GM18861 (cell line): Measurements from ENCODE around the gene SEC31B.

Experiments used
- ATAC-seq: cut with Tn5 transposase; IDR thresholded peaks from one replicate; pipeline ENCODE4 v1.9.1; 2021; ENCODE audit not compliant: unreplicated experiment

The SEC31B gene

GRCh38 chr10:100528921-100529474, 9.3 kb upstream of the SEC31B start:
- ATAC-seq = no peak

DNA sequence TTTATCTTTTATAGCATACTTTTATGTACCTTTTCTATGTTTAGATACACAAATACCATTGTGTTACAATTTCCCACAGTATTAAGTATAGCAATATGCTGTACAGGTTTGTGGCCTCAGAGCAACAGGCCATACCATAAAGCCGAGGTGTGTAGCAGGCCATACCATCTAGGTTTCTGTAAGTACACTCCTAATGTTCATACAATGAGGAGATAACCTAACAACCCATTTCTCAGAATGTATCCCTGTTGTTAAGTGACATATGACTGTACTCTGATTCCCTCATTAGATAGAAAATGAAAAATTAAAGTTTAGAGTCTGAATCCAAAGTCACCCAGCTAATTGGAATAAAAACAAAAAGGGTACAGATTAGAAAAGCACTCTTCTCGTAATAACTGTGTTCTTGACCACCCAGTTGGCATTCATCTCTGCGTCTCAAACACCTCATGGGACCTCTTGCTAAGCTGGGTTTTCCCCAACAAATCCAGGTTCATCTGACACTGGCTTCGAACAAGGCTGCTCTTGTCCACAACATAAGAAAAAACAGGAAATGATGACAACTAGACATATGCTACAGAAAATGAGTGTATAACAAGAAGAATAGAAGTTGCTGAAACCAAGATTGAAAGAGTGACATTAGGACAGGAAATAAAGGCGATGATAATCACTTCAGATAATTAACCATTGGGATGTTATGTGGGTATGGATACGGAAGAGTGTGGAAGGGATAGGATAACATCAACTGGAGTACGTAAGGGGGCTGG, 8.6 kb upstream of the SEC31B start:
- ATAC-seq = no peak

- ATAC-seq = no peak
These were observed 5.0 kb upstream of the SEC31B start for GRCh38 chr10:100524638-100525037.

GRCh38 chr10:100524206-100524605, 4.5 kb upstream of the SEC31B start:
- no peak for ATAC-seq

GRCh38 chr10:100522945-100523344, 3.3 kb upstream of the SEC31B start:
- no peak for ATAC-seq

DNA sequence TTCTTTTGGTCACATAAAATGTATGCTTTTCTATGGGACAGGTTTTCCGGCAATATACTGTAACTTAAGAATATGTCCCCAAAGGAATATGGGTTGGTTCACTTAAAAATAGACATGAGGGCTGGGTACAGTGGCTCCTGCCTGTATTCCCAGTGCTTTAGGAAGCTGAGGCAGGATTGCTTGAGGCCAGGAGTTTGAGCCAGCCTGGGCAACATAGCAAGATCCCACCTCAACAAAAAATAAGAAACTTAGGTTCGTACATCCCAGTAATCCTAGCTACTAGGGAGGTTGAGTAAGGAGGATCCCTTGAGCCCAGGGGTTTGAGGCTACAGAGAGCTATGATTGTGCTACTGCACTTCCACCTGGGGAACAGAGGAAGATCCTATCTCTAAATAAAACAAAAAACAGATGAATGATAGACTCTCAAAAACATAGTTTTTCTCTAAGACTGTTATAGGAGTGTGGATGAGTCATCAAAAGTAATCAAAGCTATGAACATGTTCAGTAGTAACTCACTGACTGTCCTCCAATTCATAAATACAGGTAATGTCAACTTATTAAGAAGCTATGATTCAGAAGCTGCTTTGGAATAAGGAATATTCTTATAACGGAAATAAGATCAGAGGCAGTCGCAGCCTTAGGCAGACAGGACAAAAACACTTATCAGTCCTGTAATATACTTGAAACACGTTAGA, 2.6 kb upstream of the SEC31B start:
- ATAC-seq = no peak

DNA sequence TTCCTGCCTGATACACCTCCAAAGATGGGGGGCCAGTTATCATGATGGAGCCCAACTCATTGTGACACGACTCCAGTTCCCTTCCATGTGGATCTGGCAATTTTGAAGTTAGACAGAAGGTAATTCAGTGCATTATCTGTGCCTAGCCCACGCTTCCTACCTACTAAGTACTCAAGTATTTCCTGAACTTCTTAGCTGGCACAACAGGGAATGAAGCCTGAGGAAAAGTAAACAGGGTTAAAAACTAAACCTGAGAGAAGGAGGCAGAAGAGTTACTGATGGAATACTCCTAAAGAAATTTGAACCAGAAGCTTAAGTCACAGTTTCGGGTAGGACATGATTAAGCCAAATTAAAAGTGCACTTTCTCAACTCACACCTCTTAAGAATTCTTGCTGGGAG, 1.1 kb upstream of the SEC31B start:
- no peak for ATAC-seq

- no peak for ATAC-seq
These were observed 860 bp downstream of the SEC31B start for GRCh38 chr10:100518761-100519241.

DNA sequence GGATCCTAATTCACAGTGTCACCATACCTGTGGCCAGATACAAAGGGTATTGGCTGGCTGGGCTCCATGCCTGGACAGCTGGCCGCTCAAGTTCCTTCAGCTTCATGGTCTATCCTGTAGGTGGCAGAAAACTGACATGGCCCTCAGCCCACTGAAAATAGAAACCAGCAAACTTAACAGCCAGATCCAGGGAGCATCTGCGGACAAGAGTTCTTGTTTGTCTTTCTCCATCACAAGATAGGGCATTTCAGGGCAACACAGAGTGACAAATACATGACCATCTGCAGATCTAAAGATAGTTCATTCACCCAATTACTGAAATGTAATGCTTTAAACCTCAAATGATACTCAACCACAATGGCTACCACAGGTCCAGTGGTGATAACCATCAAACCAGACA, 2.8 kb downstream of the SEC31B start:
- no peak for ATAC-seq

DNA sequence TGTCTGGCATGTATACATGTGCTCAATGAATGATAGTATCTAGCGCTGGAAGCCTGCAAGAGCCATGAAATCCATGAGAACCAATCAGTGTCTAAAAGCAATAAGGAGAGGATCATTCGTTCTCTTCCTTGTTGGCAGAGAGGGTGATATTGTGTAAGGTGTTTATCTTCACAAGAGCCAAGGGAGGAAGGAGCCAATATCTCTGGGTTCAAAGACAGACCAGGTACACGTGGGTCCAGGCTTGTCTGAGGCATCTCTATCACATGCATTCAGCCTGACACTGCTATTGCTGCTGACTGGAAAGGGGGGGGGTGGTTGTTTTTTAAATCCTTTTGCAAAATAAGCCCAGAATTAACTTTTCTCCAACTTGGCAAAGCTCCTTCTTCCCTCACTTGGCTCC, 4.0 kb downstream of the SEC31B start:
- no peak for ATAC-seq

DNA sequence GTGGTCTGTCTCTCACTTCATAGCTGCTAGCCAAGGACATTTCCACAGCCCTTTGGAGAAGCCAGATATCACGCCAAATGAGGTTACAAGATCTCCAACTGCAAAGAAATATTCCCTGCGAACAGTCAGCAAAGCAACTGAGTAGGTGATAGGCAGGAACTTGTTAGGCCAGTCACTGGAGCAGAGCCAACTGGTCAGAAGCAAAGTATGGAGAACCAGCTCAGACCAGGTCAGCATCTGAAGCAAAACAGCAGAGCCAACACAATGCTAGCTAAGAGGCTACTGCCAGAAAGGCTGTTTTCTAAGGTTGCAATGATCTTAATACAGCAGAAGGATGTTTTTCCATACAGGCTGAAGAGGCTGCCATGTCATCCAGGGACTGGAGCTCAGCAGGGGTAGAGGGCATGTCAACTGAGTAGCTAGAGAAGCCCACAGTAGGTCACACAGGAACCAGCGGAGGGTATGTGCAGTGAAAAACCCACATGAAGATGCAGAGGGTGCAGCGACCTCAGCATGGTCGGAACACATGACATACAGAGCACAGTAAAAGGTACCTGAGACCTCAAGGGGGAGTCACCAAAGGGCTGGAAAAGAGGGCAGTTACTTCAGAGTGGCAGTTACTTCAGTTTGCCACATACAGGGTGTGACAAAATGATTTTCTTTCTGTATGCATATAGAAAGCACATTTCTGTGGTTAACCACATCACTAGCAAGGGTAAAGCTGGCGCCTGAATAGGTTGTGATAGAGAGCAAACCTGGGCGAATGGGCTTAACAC, 8.9 kb downstream of the SEC31B start:
- ATAC-seq = peak; percentile 65

GRCh38 chr10:100509241-100509840, 10.3 kb downstream of the SEC31B start:
- no peak for ATAC-seq

- ATAC-seq = no peak
These were observed 10.9 kb downstream of the SEC31B start for GRCh38 chr10:100508691-100509150.

- no peak for ATAC-seq
These were observed 11.4 kb downstream of the SEC31B start for GRCh38 chr10:100508266-100508665.

DNA sequence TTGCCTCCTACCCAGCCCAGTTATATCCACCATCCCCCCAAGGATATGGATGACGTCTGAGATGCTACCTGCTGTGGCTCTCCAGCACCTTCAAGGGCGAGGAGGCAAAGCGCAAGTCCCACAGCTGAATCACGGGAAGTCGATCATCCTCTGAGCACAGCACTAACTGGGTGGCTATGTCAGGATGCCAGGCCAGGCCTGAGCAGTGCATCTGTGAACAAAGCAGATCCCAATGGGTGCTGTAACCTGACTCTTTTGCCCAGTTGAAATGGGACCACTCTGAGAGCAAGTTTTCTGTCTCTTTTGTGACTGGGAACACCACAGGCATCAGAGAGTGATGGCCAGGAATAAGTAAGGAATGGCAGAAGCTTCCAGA, 12.3 kb downstream of the SEC31B start:
- no peak for ATAC-seq

DNA sequence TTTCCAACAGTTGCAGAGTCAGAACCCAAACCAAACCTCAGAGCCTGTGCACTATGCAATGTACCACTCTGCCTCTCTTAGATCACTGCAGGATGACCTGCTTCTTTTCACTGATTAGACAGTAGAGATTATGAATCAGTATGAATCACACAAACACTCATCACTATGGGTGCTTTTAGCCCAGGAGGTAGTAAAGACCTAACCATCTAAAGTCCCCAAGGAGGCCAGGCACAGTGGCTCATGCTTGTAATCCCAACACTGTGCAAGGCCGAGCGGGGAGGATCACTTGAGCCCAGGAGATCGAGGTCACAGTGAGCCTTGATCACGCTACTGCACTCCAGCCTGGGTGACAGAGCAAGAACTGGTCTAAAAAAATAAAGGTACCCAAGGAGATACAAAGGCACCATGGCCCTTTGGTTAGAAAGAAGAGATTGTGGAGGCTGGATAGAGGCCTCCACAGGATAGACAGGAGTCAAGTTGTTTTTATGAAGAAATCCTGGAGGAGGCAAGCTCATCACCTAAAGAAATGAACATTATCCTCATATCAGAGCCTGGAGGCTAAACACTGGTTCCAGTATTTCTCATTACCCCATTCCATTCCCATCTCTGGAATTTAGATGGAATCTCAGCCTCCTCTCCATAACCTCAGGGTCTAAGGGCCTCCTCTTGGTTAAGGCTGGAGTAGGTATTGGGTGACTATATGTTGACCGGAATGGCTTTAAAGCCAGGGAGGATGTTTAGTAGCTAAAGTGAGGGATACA, 12.9 kb downstream of the SEC31B start:
- ATAC-seq = no peak

GRCh38 chr10:100505164-100505563, 14.5 kb downstream of the SEC31B start:
- no peak for ATAC-seq

GRCh38 chr10:100504096-100504495, 15.6 kb downstream of the SEC31B start:
- ATAC-seq = no peak

- no peak for ATAC-seq
These were observed 16.7 kb downstream of the SEC31B start for GRCh38 chr10:100502926-100503494.

- ATAC-seq = no peak
These were observed 18.2 kb downstream of the SEC31B start for GRCh38 chr10:100501423-100501822.
